ENCODE measurements around the gene HTRA3.

The HTRA3 gene

GRCh38 chr4:8315435-8316250 is 46.1 kb downstream of the HTRA3 start:
- FAIRE-seq = no peak

DNA sequence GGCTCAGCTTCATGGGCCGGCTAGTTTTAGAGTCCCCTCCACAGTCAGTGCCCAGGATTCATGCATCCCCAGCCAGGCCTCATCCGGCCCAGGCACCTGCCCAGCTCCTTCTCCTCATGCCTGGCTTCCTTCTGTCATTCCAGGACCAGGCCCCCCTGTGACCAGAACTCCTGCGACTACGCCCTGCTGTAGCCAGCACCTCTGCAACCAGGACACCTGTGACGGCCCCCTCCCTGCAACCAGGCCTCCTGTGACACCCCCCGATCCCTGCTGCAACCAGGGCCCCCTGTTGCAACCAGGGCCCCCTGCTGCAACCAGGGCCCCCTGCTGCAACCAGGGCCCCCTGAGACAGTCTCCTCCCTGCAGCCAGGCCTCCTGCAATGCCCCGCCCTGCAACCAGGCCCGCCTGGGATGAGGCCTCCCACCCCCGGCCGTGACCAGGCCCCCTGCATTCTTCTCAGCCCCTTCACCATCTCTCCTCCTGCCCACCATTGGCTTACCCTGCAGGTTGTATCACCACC is 46.8 kb downstream of the HTRA3 start:
- no peak for FAIRE-seq

GRCh38 chr4:8316911-8317351 is 47.4 kb downstream of the HTRA3 start:
- no peak for FAIRE-seq

DNA sequence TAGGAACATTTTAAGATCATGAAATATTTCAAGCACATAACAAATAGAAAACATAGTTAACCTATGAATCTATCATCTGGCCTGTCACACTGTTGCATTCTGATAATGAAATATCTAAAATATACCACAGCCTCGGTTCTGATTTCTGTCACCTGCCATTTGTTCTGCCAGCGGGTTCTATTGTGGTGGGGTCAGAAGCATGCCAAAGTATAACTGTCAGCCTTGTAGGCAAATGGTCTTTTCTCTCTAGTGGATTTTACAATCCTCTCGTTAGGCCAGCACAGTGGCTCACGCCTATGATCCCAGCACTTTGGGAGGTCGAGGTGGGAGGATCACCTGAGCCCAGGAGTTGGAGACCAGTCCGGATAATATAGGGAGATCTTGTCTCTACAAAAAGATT is 47.9 kb downstream of the HTRA3 start:
- FAIRE-seq = no peak

- no peak for FAIRE-seq
Measured at GRCh38 chr4:8318509-8318908, 49.0 kb downstream of the HTRA3 start.

DNA sequence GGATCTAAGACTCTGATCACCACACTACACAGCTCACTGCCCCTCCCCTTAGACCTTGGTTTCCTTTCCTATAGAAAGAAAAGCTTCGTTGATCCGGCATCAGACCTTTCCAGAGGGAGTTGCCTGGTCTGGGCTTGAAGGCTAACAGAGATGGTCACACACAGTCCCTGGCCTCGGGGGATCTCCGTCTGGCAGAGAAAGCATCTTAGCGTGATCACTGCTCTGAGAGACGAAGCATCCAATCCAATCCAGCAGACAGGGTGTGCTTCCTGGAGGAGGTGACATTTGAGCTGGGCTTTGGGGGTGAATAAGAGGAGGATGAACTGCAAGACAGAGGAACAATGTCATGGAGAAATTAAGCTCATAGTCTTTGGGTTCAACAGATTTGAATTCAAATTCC is 49.5 kb downstream of the HTRA3 start:
- FAIRE-seq = no peak

- FAIRE-seq = no peak
Measured at GRCh38 chr4:8319731-8320385, 50.3 kb downstream of the HTRA3 start.

DNA sequence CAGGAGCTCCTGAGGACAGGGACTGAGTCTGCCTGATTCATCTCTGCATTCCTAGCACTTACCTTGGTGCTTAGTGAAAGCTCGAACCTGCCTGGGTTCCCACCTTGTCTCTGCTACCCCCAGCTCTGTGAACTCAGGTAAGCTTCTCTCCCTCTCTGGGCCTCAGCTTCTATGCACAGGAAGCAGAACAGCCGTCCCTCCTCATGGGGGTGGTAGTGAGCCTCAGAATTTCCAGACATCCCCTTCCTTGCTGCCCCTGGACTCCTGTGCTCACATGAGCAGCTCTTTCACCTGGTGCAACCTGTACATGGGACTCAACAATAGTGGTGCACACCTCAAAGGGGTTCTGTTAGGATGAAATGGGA is 50.8 kb downstream of the HTRA3 start:
- FAIRE-seq = no peak

GRCh38 chr4:8321220-8321619 is 51.7 kb downstream of the HTRA3 start:
- FAIRE-seq = no peak

DNA sequence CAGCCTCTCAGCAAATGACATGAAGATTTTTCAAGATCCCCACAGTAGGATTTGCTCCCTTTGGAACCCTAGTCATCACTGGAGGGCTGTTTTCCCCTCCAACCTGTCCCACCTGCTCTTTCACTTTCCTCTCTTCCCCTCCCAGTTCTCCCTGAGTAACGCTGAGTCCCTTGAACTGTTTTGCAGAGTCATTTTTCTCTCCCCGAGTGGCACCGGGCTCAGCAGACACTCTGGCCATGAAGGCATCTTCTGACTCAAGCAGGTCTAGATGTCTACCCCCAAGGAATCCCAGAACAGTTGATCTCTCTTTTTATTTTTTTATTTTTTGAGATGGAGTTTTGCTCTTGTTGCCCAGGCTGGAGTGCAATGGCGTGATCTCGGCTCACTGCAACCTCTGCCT is 52.2 kb downstream of the HTRA3 start:
- no peak for FAIRE-seq

- no peak for FAIRE-seq
Measured at GRCh38 chr4:8322794-8323704, 53.5 kb downstream of the HTRA3 start.

DNA sequence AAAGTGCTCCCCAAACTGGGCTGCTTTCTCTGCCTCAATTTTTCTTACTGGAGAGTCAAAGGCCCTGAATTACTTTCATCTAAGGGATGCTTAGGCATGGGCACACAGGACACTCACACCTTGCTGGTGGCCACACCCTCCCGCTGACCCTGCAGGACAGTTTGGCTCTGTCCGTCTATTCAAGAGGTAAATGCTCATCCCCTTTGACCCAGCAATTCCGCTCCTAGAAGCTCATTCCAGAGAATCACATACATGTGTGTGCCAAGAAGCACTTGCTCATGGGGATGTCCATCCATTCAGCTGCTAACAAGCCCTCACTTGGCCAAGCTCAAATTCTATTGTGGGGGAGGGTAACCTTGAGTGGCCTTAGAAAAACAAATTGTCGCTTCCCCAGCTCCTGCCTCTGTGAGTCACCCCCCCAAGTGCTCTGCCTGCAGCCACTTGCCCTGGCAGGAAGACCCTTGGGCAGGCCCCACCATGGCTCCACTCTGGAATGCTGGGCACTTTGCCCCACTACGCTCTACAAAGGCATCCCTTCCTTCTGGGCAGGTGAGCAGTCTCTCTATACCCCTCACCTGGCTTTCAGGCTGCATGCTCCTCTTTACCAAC is 54.5 kb downstream of the HTRA3 start:
- FAIRE-seq = no peak

GRCh38 chr4:8324640-8325239 is 55.2 kb downstream of the HTRA3 start:
- FAIRE-seq = no peak

GRCh38 chr4:8325291-8325973 is 55.9 kb downstream of the HTRA3 start:
- no peak for FAIRE-seq

DNA sequence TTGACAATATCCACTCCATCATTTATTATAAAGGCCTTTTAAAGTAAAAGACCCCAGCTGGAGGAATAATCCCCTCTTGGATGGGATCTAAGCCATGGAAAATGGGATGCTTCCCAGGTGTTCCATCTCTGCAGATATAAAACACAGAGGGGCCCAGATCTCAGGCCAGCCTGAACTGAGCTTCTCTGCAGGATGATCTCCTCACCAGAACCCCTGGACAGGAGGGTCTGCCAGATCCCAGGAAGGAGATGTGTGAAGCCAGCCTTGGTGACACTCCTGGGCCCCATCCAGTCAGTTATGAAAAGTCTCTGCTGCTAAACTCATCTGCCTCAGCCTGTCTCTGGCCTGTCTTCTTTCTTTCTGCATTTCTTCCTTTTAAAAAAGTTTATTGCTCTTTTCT is 56.7 kb downstream of the HTRA3 start:
- FAIRE-seq = no peak

DNA sequence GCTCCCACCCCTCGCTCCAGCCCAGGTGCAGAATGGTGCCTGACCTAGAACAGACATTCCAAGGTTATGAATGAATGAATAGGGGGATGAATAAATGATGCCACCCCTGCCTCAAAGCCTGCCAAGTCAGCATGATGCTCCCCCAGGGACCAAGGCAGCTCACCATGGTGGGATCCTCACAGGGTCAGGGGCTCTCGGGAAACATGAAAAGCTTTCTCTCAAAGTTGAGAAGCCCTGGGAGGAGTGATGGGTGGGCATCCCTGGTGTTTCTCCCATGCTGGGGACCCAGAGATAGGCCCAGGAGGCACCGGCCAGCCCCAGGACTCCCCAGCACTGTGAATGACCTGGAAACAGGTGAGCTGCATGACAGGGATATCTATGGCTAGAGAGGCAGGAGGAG is 58.9 kb downstream of the HTRA3 start:
- no peak for FAIRE-seq

GRCh38 chr4:8328866-8329559 is 59.5 kb downstream of the HTRA3 start:
- FAIRE-seq = no peak

DNA sequence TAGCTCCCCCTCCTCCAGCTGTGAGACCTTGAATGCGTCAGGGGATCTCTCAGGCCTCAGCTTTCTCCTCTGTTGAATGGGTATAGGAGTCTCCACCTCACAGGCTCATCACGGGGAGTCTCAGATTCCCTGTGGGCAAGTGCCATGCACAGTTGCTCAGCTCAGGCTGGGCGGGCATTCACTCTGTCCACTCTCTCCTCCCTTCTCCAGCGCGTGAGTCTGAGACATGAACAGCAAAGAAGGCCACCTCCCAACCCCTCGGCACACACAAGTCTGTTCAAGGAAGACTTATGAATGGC is 60.0 kb downstream of the HTRA3 start:
- FAIRE-seq = no peak

DNA sequence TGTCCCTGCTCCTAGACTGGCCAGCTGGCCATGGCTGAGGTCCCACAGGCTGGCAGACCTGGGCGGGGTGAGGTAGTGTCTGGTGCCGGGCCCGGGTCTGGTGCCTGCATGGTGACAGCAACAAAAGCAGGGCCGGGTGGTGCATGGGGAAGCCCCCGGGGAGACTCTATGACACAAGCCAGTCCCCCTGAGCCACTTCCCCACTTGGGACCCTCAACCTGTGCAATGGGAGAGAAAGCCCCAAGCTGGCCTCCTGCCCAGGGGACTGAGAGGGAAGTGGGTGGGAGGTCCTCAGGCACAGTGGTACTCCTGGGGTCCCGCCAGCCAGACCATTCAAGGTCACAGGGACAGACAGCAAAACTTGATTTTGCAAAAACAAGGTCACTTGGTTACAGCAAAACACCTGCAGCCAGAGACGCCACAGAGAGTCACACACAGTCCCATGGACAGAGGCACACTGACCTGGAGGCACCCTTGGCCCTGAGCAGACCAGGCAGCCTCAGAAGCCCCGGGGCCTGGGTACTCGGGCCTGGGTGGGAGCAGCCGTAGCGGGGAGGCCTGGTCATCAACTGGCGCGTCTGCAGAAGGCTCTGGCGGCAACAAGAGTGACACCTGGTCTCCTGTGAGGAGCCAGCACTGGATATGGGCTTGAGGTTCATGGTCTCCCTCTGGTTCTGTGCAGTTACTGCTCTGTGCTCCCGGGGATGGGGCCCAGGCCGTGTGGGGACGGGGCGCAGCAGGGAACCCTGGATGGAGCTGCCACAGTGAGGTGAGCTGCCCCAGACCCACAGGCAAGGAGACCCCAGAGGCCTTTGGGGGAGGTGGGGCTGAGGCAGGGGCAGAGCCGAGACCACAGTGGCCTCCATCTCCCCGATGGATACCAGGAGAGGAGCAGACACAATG is 60.6 kb downstream of the HTRA3 start:
- no peak for FAIRE-seq
